Mammary epithelial cell (primary cell): ENCODE measurements around the gene CCRL2.

ENCODE experiments used
- EZH2 ChIP-seq: IDR thresholded peaks from 2 replicates; pipeline ENCODE4 v1.6.1; 2012; ENCODE audit warnings: low read length, inconsistent platforms, borderline replicate concordance
- TF ChIP-seq, protein P1 (sequence below), 2 donors: IDR thresholded peaks in 1 of 2; conservative IDR thresholded peaks in 1 of 2; 2 replicates each; pipeline ENCODE4 v1.5.1; 2011 to 2012; ENCODE audit warnings: inconsistent platforms in 2 of 2, low read length in 2 of 2, mild to moderate bottlenecking in 2 of 2, control low read depth in 1 of 2, low read depth in 1 of 2; ENCODE audit not compliant: insufficient read depth in 1 of 2; ENCODE audit errors: extremely low read depth in 1 of 2

DNA sequence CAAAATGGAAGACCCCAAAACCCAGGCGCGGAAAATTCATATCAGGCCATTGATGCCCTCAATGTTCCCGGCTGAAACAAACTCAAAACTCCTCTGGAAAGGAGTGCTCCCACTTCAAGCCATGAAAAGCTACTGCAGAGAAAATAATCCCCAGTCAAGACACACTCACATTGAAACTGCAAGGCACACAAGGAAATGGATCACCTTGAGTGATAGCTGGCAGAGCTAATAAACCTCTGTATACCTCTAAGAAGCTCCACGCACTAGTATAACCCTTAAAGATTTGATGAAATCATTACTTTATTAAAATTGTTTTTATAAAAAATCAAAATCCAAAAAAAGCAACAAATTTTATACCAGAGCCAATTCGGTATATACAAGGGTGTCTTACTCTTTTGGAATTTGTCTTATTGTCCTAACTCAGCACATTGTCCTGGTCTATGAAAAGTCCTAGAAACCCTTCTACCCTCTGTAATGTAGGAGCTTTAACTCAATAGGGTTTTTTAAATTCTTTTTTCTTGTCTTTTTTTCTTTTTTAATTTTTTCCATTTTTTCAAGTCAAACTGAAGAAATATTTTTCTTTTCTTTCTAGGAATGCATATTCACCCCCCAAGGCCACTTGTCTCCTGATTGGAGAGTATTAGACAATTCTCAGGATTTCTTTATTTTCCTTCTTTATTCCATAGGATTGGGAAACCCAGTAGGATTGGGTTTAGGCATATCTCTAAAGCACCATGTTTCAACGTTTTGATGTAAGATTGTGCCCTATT, 8.7 kb upstream of the CCRL2 start:
- TF ChIP-seq, protein P1, sequence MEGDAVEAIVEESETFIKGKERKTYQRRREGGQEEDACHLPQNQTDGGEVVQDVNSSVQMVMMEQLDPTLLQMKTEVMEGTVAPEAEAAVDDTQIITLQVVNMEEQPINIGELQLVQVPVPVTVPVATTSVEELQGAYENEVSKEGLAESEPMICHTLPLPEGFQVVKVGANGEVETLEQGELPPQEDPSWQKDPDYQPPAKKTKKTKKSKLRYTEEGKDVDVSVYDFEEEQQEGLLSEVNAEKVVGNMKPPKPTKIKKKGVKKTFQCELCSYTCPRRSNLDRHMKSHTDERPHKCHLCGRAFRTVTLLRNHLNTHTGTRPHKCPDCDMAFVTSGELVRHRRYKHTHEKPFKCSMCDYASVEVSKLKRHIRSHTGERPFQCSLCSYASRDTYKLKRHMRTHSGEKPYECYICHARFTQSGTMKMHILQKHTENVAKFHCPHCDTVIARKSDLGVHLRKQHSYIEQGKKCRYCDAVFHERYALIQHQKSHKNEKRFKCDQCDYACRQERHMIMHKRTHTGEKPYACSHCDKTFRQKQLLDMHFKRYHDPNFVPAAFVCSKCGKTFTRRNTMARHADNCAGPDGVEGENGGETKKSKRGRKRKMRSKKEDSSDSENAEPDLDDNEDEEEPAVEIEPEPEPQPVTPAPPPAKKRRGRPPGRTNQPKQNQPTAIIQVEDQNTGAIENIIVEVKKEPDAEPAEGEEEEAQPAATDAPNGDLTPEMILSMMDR (conservative IDR thresholded peaks at IDR 0.05 in 1 of 2, IDR thresholded peaks at IDR 0.05 in 1 of 2; ENCODE audit: extremely low read depth in 1 of 2, insufficient read depth in 1 of 2, low read depth in 1 of 2, low read length in 2 of 2): no peak
- TF ChIP-seq EZH2: no peak
